Jurkat, Clone E6-1 (cell line): ENCODE results near the gene HCAR2.
"Not testable (repeated sequence)": the region's sequence is repeated elsewhere in the genome, so short reads cannot be mapped to it uniquely, and the experiment has no call there.

Source experiments
- DNase-seq: peaks from one replicate; pipeline ENCODE4 v3.0.0-alpha.2; 2011; ENCODE audit warnings: low read depth, low spot score
- H3K4me3 ChIP-seq: 2 replicates; pipeline ENCODE4 v1.5.1; 2011; ENCODE audit warnings: mild to moderate bottlenecking, low read length, control low read depth, moderate library complexity

The HCAR2 gene

GRCh38 chr12:122676015-122676414 is 27.1 kb downstream of the HCAR2 start:
- DNase-seq, H3K4me3 ChIP-seq: not testable (repeated sequence)

- no peak overlapping the region for H3K4me3 ChIP-seq
- no peak for DNase-seq
These were observed 30.6 kb downstream of the HCAR2 start for GRCh38 chr12:122672515-122672914.

- H3K4me3 ChIP-seq = no peak overlapping the region
- DNase-seq = no peak
These were observed 33.6 kb downstream of the HCAR2 start for GRCh38 chr12:122669397-122670070.

GRCh38 chr12:122668268-122668667 is 34.9 kb downstream of the HCAR2 start:
- no peak overlapping the region for H3K4me3 ChIP-seq
- no peak for DNase-seq

- DNase-seq = no peak
- H3K4me3 ChIP-seq = no peak overlapping the region
These were observed 37.4 kb downstream of the HCAR2 start for GRCh38 chr12:122665759-122666158.

GRCh38 chr12:122665349-122665748 is 37.8 kb downstream of the HCAR2 start:
- no peak for DNase-seq
- no peak overlapping the region for H3K4me3 ChIP-seq

GRCh38 chr12:122661938-122662337 is 41.2 kb downstream of the HCAR2 start:
- H3K4me3 ChIP-seq = no peak overlapping the region

GRCh38 chr12:122661246-122661645 is 41.9 kb downstream of the HCAR2 start:
- no peak overlapping the region for H3K4me3 ChIP-seq

More at GRCh38 chr12:122661938-122662337, 41.2 kb downstream of the HCAR2 start:
- DNase-seq = no peak

GRCh38 chr12:122659579-122659978 is 43.6 kb downstream of the HCAR2 start:
- DNase-seq = no peak
- H3K4me3 ChIP-seq = no peak overlapping the region

More at GRCh38 chr12:122661246-122661645, 41.9 kb downstream of the HCAR2 start:
- DNase-seq = no peak

- no peak overlapping the region for H3K4me3 ChIP-seq
- no peak for DNase-seq
These were observed 46.9 kb downstream of the HCAR2 start for GRCh38 chr12:122656298-122656697.

- DNase-seq, H3K4me3 ChIP-seq: not testable (repeated sequence)
These were observed 49.9 kb downstream of the HCAR2 start for GRCh38 chr12:122653291-122653690.

GRCh38 chr12:122651520-122652224 is 51.5 kb downstream of the HCAR2 start:
- no peak overlapping the region for H3K4me3 ChIP-seq

More at GRCh38 chr12:122651520-122652224, 51.5 kb downstream of the HCAR2 start:
- DNase-seq = no peak
